CD8-positive, alpha-beta memory T cell (primary cell): ENCODE results near the gene CNOT6L. TPM values are rescaled to one million over a fixed set of nuclear protein-coding genes. Genes with fewer than 3 reads are reported as not detected.

Source experiments
- CTCF ChIA-PET: fragments of 350-600 bp; sonication (Branson Sonifier 250); formaldehyde crosslinking; loops from one replicate; lab custom pipeline; 2021; ENCODE audit warnings: antibody characterized with exemption; lab: Charles Lee
- POLR2A ChIA-PET: fragments of 350-600 bp; sonication (Branson Sonifier 250); formaldehyde crosslinking; loops from one replicate; lab custom pipeline; 2021; ENCODE audit warnings: antibody characterized with exemption; lab: Charles Lee
- DNase-seq, 5 donors: peaks; one replicate each; pipeline versions ENCODE4 v3.0.0 to v3.0.0-alpha.2; 2020 to 2022; ENCODE audit warnings: mixed read lengths in 1 of 5
- H3K27ac ChIP-seq: one replicate; pipeline ENCODE4 v1.7.0; 2013; ENCODE audit warnings: low read depth, mild to moderate bottlenecking, low read length, moderate library complexity
- H3K27me3 ChIP-seq: 2 replicates; pipeline ENCODE4 v1.7.0; 2013; ENCODE audit warnings: low read length, mild to moderate bottlenecking; ENCODE audit not compliant: insufficient read depth, poor library complexity, severe bottlenecking
- H3K36me3 ChIP-seq: 2 replicates; pipeline ENCODE4 v1.7.0; 2013; ENCODE audit warnings: mild to moderate bottlenecking, low read length, moderate library complexity; ENCODE audit not compliant: insufficient read depth
- H3K4me1 ChIP-seq: 2 replicates; pipeline ENCODE4 v1.7.0; 2013; ENCODE audit warnings: mild to moderate bottlenecking, low read length, moderate library complexity; ENCODE audit not compliant: insufficient read depth
- H3K4me3 ChIP-seq: 2 replicates; pipeline ENCODE4 v1.7.0; 2013; ENCODE audit warnings: mild to moderate bottlenecking, low read length
- H3K9me3 ChIP-seq: 2 replicates; pipeline ENCODE4 v1.7.0; 2013; ENCODE audit warnings: mild to moderate bottlenecking, low read length
- H3K27ac Mint-ChIP-seq, 8 donors: one replicate each; pipeline ENCODE4 v1.8.0; 2020 to 2021; ENCODE audit warnings: mixed read lengths in 8 of 8, mild to moderate bottlenecking in 6 of 8, inconsistent platforms in 3 of 8, moderate library complexity in 3 of 8
- H3K27me3 Mint-ChIP-seq, 2 donors: one replicate each; pipeline ENCODE4 v1.8.0; 2020 to 2021; ENCODE audit warnings: mixed read lengths in 2 of 2, mild to moderate bottlenecking in 1 of 2, moderate library complexity in 1 of 2
- H3K36me3 Mint-ChIP-seq, 3 donors: one replicate each; pipeline ENCODE4 v1.8.0; 2020 to 2021; ENCODE audit warnings: mixed read lengths in 3 of 3, inconsistent platforms in 1 of 3, mild to moderate bottlenecking in 1 of 3
- H3K4me1 Mint-ChIP-seq, 3 donors: one replicate each; pipeline ENCODE4 v1.8.0; 2020 to 2021; ENCODE audit warnings: mixed read lengths in 3 of 3, inconsistent platforms in 1 of 3, mild to moderate bottlenecking in 1 of 3
- H3K4me3 Mint-ChIP-seq, 7 donors: one replicate each; pipeline ENCODE4 v1.8.0; 2020 to 2021; ENCODE audit warnings: mixed read lengths in 7 of 7, mild to moderate bottlenecking in 6 of 7, moderate library complexity in 4 of 7, inconsistent platforms in 2 of 7
- H3K9me3 Mint-ChIP-seq, 5 donors: one replicate each; pipeline ENCODE4 v1.8.0; 2020 to 2022; ENCODE audit warnings: mixed read lengths in 5 of 5, mild to moderate bottlenecking in 3 of 5, moderate library complexity in 2 of 5, inconsistent platforms in 1 of 5
- polyA plus RNA-seq: library from polyadenylated mRNA; unstranded; fragments of 300-500 nt; fragmentation: Illumina TruSeq; gene quantifications from one replicate; pipeline ENCODE4 v1.2.3, GENCODE V29; 2021
- total RNA-seq, 2 experiments: library from RNA; stranded (reverse); gene quantifications; one replicate each; pipeline ENCODE4 v1.2.3, GENCODE V29; 2021

Gene CNOT6L
- total and polyA plus RNA-seq, 3 experiments from 2014 or later, result 45.2 to 100 (median 96.5) TPM

DNA sequence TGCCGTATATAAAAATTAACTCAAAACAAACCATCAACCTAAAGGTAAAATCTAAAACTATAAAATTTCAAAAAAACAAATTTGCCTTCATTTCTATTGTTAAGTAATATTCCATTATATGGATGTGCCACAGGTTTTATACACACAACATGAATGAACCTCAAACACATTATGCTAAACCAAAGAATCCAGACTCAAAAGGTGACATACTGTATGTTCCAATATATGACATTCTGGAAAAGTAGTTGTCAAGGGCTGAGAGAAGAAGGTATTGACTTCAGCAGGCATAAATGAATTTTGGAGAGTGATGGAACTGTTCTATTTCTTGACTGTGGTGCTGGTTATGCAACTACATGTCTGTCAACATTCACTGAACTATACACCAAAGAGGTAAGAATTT, 56.6 kb downstream of the CNOT6L start:
- Mint-ChIP-seq H3K4me3 (no peak overlapping the region), H3K27ac (peak overlapping the region in 3 of 8 donors; percentile 24 to 51 (median 32)), H3K36me3 (peaks cover 43 to 84% (median 48%) of the 10 kb centered on the region in 3 donors), H3K9me3 (peaks cover 12 to 21% (median 20%) of the 10 kb centered on the region in 5 donors), H3K27me3 (no peaks in the 10 kb centered on the region), H3K4me1 (peaks cover 61 to 78% (median 75%) of the 10 kb centered on the region in 3 donors)
- ChIA-PET CTCF (no interaction called here), POLR2A (no interaction called here)
- DNase-seq, result no peak
- H3K4me3 ChIP-seq, result no peak overlapping the region
- H3K4me1 ChIP-seq, result peaks cover 13% of the 10 kb centered on the region
- peaks cover 3% of the 10 kb centered on the region for H3K36me3 ChIP-seq
- H3K27me3 ChIP-seq, result no peaks in the 10 kb centered on the region
- H3K27ac ChIP-seq, result no peak overlapping the region
- H3K9me3 ChIP-seq, result no peaks in the 10 kb centered on the region

DNA sequence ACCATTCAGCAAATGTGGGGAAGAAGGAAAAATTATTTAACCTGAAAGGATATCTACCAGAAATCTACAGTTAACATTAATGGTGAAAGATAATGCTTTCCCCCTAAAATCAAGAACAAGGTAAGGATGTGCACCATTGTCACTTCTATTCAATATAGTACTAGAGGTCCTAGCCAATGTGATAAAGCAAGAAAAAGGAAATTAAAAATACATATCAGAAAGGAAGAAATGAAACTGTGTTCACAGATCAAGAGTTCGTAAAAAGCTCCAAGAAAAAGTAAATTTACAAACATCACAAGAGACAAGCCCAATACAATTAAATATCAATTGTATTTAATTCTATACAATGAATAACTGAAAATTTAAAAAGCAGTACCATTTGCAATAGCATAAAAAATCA, 57.6 kb downstream of the CNOT6L start:
- Histone ChIP-seq H3K4me1 (peaks cover 15% of the 10 kb centered on the region), H3K27me3 (no peaks in the 10 kb centered on the region), H3K36me3 (peaks cover 4% of the 10 kb centered on the region), H3K27ac (no peak overlapping the region), H3K9me3 (no peaks in the 10 kb centered on the region), H3K4me3 (no peak overlapping the region)
- H3K9me3 Mint-ChIP-seq, result peaks cover 12 to 21% (median 20%) of the 10 kb centered on the region in 5 donors
- H3K4me1 Mint-ChIP-seq, result peaks cover 63 to 80% (median 77%) of the 10 kb centered on the region in 3 donors
- no peak for DNase-seq
- peaks cover 43 to 87% (median 46%) of the 10 kb centered on the region in 3 donors for H3K36me3 Mint-ChIP-seq
- POLR2A ChIA-PET, result no interaction called here
- no peaks in the 10 kb centered on the region for H3K27me3 Mint-ChIP-seq
- peak overlapping the region in 1 of 7 donors; percentile 20 for H3K4me3 Mint-ChIP-seq
- H3K27ac Mint-ChIP-seq, result peak overlapping the region in 1 of 8 donors; percentile 51
- CTCF ChIA-PET, result no interaction called here

DNA sequence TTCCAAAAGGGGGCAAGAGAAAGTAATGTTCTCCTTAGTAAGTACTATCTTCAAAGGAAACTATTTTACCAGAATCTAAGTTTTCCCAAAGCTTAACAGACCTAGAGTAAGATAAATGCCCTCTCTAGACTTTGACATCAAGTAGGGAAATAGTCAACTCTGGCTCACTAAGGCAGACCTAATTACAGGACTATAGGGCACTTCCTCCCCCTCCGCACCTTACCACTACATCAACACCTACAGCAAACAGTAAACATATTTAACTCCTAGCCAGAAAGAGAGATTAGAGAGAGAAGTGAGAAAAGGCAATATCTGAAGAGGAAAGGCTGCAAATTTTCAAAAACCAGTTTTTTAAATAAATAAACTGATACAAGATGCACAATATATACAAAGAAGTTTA, 60.4 kb downstream of the CNOT6L start:
- peak overlapping the region in 6 of 8 donors; percentile 7 to 78 (median 56) for H3K27ac Mint-ChIP-seq
- CTCF ChIA-PET, result no interaction called here
- peaks cover 8% of the 10 kb centered on the region for H3K36me3 ChIP-seq

DNA sequence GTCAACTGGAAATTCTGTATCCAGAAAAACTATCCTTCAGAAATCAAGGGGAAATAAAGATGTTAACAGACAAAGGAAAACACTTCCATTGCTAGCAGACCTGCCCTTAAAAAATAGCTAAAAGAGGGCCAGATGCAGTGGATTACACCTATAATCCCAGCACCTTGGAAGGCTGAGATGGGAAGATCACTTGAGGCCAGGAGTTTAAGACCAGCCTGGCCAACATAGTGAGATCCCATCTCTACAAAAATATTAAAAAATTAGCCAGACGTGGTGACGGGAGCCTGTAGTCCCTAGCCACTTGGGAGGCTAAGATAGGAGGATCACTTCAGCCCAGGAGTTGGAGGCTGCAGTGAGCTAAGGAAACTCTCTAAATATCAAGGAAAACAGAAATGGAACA, 67.4 kb downstream of the CNOT6L start:
- ChIA-PET CTCF (no interaction called here), POLR2A (no interaction called here)
- Histone ChIP-seq H3K4me3 (no peak overlapping the region), H3K9me3 (no peaks in the 10 kb centered on the region), H3K4me1 (no peaks in the 10 kb centered on the region), H3K27me3 (no peaks in the 10 kb centered on the region), H3K36me3 (peaks cover 11% of the 10 kb centered on the region), H3K27ac (no peak overlapping the region)
- Mint-ChIP-seq H3K27me3 (no peaks in the 10 kb centered on the region), H3K4me1 (peaks cover 44 to 73% (median 63%) of the 10 kb centered on the region in 3 donors), H3K36me3 (peaks cover 20 to 81% (median 21%) of the 10 kb centered on the region in 3 donors), H3K4me3 (peak overlapping the region in 2 of 7 donors; percentile 9 to 44), H3K9me3 (peaks cover 3 to 9% (median 3%) of the 10 kb centered on the region in 5 donors), H3K27ac (peak overlapping the region in 3 of 8 donors; percentile 1 to 25 (median 4))
- no peak for DNase-seq

More for the DNA sequence above, 60.4 kb downstream of the CNOT6L start:
- H3K4me3 Mint-ChIP-seq, result peak overlapping the region in 1 of 7 donors; percentile 17
- no peaks in the 10 kb centered on the region for H3K27me3 ChIP-seq
- H3K4me3 ChIP-seq, result no peak overlapping the region
- peaks cover 52 to 76% (median 73%) of the 10 kb centered on the region in 3 donors for H3K4me1 Mint-ChIP-seq
- no peak for DNase-seq
- H3K27me3 Mint-ChIP-seq, result no peaks in the 10 kb centered on the region
- H3K9me3 ChIP-seq, result no peaks in the 10 kb centered on the region
- peaks cover 37 to 90% (median 46%) of the 10 kb centered on the region in 3 donors for H3K36me3 Mint-ChIP-seq
- H3K4me1 ChIP-seq, result peaks cover 15% of the 10 kb centered on the region
- POLR2A ChIA-PET, result no interaction called here
- peaks cover 12 to 21% (median 20%) of the 10 kb centered on the region in 5 donors for H3K9me3 Mint-ChIP-seq
- no peak overlapping the region for H3K27ac ChIP-seq

DNA sequence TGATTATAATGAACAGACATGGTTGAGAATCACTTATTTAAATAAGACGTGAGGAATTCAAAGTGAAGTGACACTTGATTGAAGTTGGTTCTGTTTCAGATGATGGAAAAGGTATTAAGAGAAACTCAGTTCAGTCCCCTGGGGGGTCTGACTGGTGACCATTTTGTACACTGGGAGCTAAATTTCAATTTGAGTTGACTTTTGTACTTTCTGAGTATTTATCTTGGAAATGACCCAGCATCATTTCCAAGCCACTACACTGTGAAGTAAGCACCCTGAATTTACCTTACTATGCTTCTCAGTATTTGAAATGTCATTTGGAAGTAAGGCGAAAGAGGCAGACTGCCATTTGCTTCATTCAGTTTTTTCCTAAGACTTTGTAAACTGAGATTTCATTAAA, 73.4 kb downstream of the CNOT6L start:
- Mint-ChIP-seq H3K4me1 (peaks cover 46 to 64% (median 61%) of the 10 kb centered on the region in 3 donors), H3K27ac (peak overlapping the region in 3 of 8 donors; percentile 27 to 78 (median 36)), H3K9me3 (peaks cover 0 to 2% (median 0%) of the 10 kb centered on the region in 5 donors), H3K27me3 (no peaks in the 10 kb centered on the region), H3K4me3 (no peak overlapping the region), H3K36me3 (peaks cover 9 to 74% (median 21%) of the 10 kb centered on the region in 3 donors)
- DNase-seq, result no peak
- no peaks in the 10 kb centered on the region for H3K27me3 ChIP-seq
- H3K9me3 ChIP-seq, result no peaks in the 10 kb centered on the region
- CTCF ChIA-PET, result no interaction called here
- H3K4me3 ChIP-seq, result no peak overlapping the region
- H3K36me3 ChIP-seq, result peaks cover 19% of the 10 kb centered on the region
- no peak overlapping the region for H3K27ac ChIP-seq
- peaks cover 10% of the 10 kb centered on the region for H3K4me1 ChIP-seq
- POLR2A ChIA-PET, result interaction anchor here (0.6 kb wide), 1 partner anchor 111 kb away, joined by 3 read pairs; no protein-coding TSS in a partner anchor

DNA sequence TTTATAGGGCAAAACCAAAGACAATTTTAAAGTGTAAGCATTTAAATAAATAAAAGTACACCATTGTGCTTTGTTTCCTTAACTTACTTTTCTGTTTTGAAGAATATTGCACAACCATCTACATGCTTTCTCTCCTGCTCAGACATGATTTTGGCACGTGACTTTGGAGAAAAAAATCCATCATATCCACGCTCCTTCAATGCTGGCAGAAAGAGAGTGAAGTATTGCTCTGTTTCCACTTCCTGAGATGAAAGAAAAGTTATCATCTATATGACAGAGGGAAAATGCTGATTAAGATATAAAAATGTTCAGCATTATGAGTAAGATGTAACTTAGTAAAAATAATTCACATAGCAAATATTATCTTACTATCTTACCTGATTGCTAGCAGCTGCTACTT, 77.1 kb downstream of the CNOT6L start:
- ChIA-PET CTCF (no interaction called here), POLR2A (no interaction called here)
- H3K9me3 Mint-ChIP-seq, result no peaks in the 10 kb centered on the region
- H3K27me3 ChIP-seq, result no peaks in the 10 kb centered on the region
- no peaks in the 10 kb centered on the region for H3K9me3 ChIP-seq
- peaks cover 22% of the 10 kb centered on the region for H3K4me1 ChIP-seq
- peaks cover 47% of the 10 kb centered on the region for H3K36me3 ChIP-seq
- no peak overlapping the region for H3K4me3 Mint-ChIP-seq
- no peak overlapping the region for H3K27ac ChIP-seq
- DNase-seq, result no peak
- H3K4me3 ChIP-seq, result no peak overlapping the region
- peaks cover 6 to 77% (median 27%) of the 10 kb centered on the region in 3 donors for H3K36me3 Mint-ChIP-seq
- H3K27ac Mint-ChIP-seq, result no peak overlapping the region
- H3K4me1 Mint-ChIP-seq, result peaks cover 45 to 69% (median 59%) of the 10 kb centered on the region in 3 donors
- no peaks in the 10 kb centered on the region for H3K27me3 Mint-ChIP-seq

DNA sequence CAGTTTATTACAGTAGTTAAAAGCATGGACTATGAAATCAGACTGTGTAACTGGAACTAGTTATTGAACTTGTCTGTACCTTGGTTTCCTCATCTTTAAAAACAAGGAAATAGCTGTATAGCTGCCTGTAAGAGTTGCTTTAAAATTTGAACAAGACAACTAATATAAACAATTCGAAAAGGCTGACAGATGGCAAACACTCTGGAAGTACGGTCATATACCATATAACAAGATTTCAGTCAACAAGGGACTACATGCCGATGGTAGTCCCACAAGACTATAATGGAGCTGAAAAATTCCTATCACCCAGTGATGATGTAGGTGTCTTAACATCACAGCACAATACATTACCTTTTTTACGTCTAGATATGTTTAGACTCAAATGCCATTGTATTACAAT, 78.7 kb downstream of the CNOT6L start:
- Mint-ChIP-seq H3K27me3 (no peaks in the 10 kb centered on the region), H3K4me3 (no peak overlapping the region), H3K27ac (no peak overlapping the region), H3K9me3 (no peaks in the 10 kb centered on the region), H3K4me1 (peaks cover 50 to 74% (median 64%) of the 10 kb centered on the region in 3 donors), H3K36me3 (peaks cover 6 to 73% (median 22%) of the 10 kb centered on the region in 3 donors)
- no peak for DNase-seq
- no peaks in the 10 kb centered on the region for H3K9me3 ChIP-seq
- H3K36me3 ChIP-seq, result peaks cover 45% of the 10 kb centered on the region
- H3K4me1 ChIP-seq, result peaks cover 30% of the 10 kb centered on the region
- no peaks in the 10 kb centered on the region for H3K27me3 ChIP-seq
- ChIA-PET POLR2A (no interaction called here), CTCF (interaction anchor here (1.7 kb wide), 1 partner anchor 121 kb away, joined by 4 read pairs; no protein-coding TSS in a partner anchor)
- H3K27ac ChIP-seq, result no peak overlapping the region
- H3K4me3 ChIP-seq, result no peak overlapping the region

DNA sequence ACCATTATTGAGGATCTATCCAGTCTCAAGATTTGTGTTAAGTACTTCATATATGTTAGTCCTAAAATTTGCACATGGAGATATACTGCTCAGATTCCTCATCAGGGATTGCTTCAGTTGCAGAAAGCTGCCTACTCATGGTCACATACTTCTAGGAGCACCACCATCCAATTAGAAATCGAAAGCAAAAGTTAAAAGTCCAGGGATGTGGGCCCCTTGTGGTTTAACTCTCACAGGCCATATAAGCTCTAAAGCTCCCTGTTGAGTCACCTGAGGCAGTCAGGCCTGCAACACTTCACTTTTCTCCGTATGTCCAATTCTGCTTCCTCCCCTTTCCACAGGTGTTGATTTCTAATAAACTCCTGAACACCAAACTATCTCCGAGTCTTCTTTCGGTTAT, 84.2 kb downstream of the CNOT6L start:
- H3K4me1 ChIP-seq, result peaks cover 36% of the 10 kb centered on the region
- H3K27me3 Mint-ChIP-seq, result no peaks in the 10 kb centered on the region
- H3K36me3 ChIP-seq, result peaks cover 32% of the 10 kb centered on the region
- H3K9me3 Mint-ChIP-seq, result no peaks in the 10 kb centered on the region
- no peaks in the 10 kb centered on the region for H3K9me3 ChIP-seq
- peak overlapping the region; percentile 31 for H3K4me3 ChIP-seq
- H3K36me3 Mint-ChIP-seq, result peaks cover 0 to 82% (median 26%) of the 10 kb centered on the region in 3 donors
- peak overlapping the region; percentile 5 for H3K27ac ChIP-seq
- ChIA-PET POLR2A (interaction anchor here (0.5 kb wide), 1 partner anchor 72 kb away, joined by 4 read pairs; no protein-coding TSS in a partner anchor), CTCF (no interaction called here)
- peak overlapping the region; percentile 35 to 93 (median 81) for H3K27ac Mint-ChIP-seq
- DNase-seq, result peak in 3 of 5 donors; percentile 11 to 39 (median 29)
- H3K27me3 ChIP-seq, result no peaks in the 10 kb centered on the region
- peak overlapping the region in 6 of 7 donors; percentile 2 to 81 (median 75) for H3K4me3 Mint-ChIP-seq
- peaks cover 57 to 90% (median 89%) of the 10 kb centered on the region in 3 donors for H3K4me1 Mint-ChIP-seq
